RKO (cell line): ENCODE data around the gene CST1.

Experiments
- DNase-seq: peaks from one replicate; pipeline ENCODE4 v3.0.0-alpha.2; 2016; ENCODE audit warnings: low spot score

Gene CST1

GRCh38 chr20:23702021-23702420, 48.7 kb downstream of the CST1 start:
- DNase-seq = no peak

- no peak for DNase-seq
These were observed 49.8 kb downstream of the CST1 start for GRCh38 chr20:23700931-23701330.

GRCh38 chr20:23697947-23698346, 52.8 kb downstream of the CST1 start:
- no peak for DNase-seq
